H9 (cell line): ENCODE measurements around the gene S100A7A. TPM values are rescaled to one million over a fixed set of nuclear protein-coding genes. Genes with fewer than 3 reads are reported as not detected.

ENCODE experiments used
- DNase-seq: peaks from one replicate; pipeline ENCODE4 v3.0.0-alpha.2; 2017
- H2AFZ ChIP-seq: one replicate; pipeline ENCODE4 v1.6.1; 2013; ENCODE audit warnings: mild to moderate bottlenecking, low read length, control low read depth, moderate library complexity
- H2AK5ac ChIP-seq: 2 replicates; pipeline ENCODE4 v1.6.1; 2013; ENCODE audit warnings: low read length, control low read depth, mixed read lengths; ENCODE audit not compliant: insufficient read length
- H2BK120ac ChIP-seq: one replicate; pipeline ENCODE4 v1.6.1; 2013; ENCODE audit warnings: low read depth, mild to moderate bottlenecking, low read length, control low read depth, inconsistent platforms; ENCODE audit not compliant: poor library complexity, severe bottlenecking
- H2BK12ac ChIP-seq: 2 replicates; pipeline ENCODE4 v1.6.1; 2013; ENCODE audit warnings: low read length, control low read depth, mixed read lengths, low read depth; ENCODE audit not compliant: insufficient read length
- H2BK15ac ChIP-seq: 2 replicates; pipeline ENCODE4 v1.6.1; 2013; ENCODE audit warnings: low read depth, low read length, control low read depth
- H2BK20ac ChIP-seq: one replicate; pipeline ENCODE4 v1.6.1; 2013; ENCODE audit warnings: low read depth, mild to moderate bottlenecking, low read length, control low read depth, inconsistent platforms; ENCODE audit not compliant: poor library complexity, severe bottlenecking
- H2BK5ac ChIP-seq: 2 replicates; pipeline ENCODE4 v1.6.1; 2013; ENCODE audit warnings: low read length, control low read depth, mixed read lengths; ENCODE audit not compliant: insufficient read length
- H3K14ac ChIP-seq: 2 replicates; pipeline ENCODE4 v1.6.1; 2013; ENCODE audit warnings: low read length, control low read depth; ENCODE audit not compliant: insufficient read depth
- H3K18ac ChIP-seq: 2 replicates; pipeline ENCODE4 v1.6.1; 2013; ENCODE audit warnings: low read depth, mild to moderate bottlenecking, mixed read lengths, low read length, control low read depth; ENCODE audit not compliant: insufficient read length
- H3K23ac ChIP-seq: 2 replicates; pipeline ENCODE4 v1.6.1; 2013; ENCODE audit warnings: low read length, control low read depth, mixed read lengths, low read depth; ENCODE audit not compliant: insufficient read length
- H3K23me2 ChIP-seq: 2 replicates; pipeline ENCODE4 v1.6.1; 2013; ENCODE audit warnings: low read depth, mild to moderate bottlenecking, mixed read lengths, low read length, control low read depth; ENCODE audit not compliant: insufficient read length, poor library complexity, severe bottlenecking
- H3K27ac ChIP-seq: 2 replicates; pipeline ENCODE4 v1.5.1; 2013; ENCODE audit warnings: low read length, control low read depth, mixed read lengths, low read depth; ENCODE audit not compliant: insufficient read length
- H3K27me3 ChIP-seq: 2 replicates; pipeline ENCODE4 v1.6.1; 2013; ENCODE audit warnings: low read length, control low read depth, inconsistent platforms; ENCODE audit not compliant: insufficient read depth
- H3K4ac ChIP-seq: 2 replicates; pipeline ENCODE4 v1.6.1; 2013; ENCODE audit warnings: low read depth, mild to moderate bottlenecking, control low read depth, inconsistent platforms, low read length, moderate library complexity
- H3K4me1 ChIP-seq: 2 replicates; pipeline ENCODE4 v1.6.1; 2013; ENCODE audit warnings: low read length, control low read depth, inconsistent platforms; ENCODE audit not compliant: insufficient read depth
- H3K4me2 ChIP-seq: 2 replicates; pipeline ENCODE4 v1.6.1; 2013; ENCODE audit warnings: low read length, control low read depth, mixed read lengths; ENCODE audit not compliant: insufficient read length, insufficient read depth
- H3K56ac ChIP-seq: 2 replicates; pipeline ENCODE4 v1.6.1; 2013; ENCODE audit warnings: low read depth, mild to moderate bottlenecking, mixed read lengths, low read length, control low read depth; ENCODE audit not compliant: insufficient read length
- H3K79me1 ChIP-seq: 2 replicates; pipeline ENCODE4 v1.6.1; 2013; ENCODE audit warnings: low read depth, mild to moderate bottlenecking, moderate library complexity, low read length, control low read depth, inconsistent platforms; ENCODE audit not compliant: insufficient read depth, poor library complexity, severe bottlenecking
- H3K79me2 ChIP-seq: 2 replicates; pipeline ENCODE4 v1.6.1; 2013; ENCODE audit warnings: low read length, control low read depth, inconsistent platforms; ENCODE audit not compliant: insufficient read depth
- H3K9ac ChIP-seq: 2 replicates; pipeline ENCODE4 v1.6.1; 2013; ENCODE audit warnings: low read length, control low read depth, mixed read lengths; ENCODE audit not compliant: insufficient read length; ENCODE audit errors: extremely low read depth
- H3K9me3 ChIP-seq: one replicate; pipeline ENCODE4 v1.6.1; 2013; ENCODE audit warnings: low read depth, low read length, inconsistent platforms; ENCODE audit not compliant: control insufficient read depth
- H3T11ph ChIP-seq: one replicate; pipeline ENCODE4 v1.6.1; 2013; ENCODE audit warnings: mild to moderate bottlenecking, low read length, control low read depth, inconsistent platforms
- H4K20me1 ChIP-seq: one replicate; pipeline ENCODE4 v1.6.1; 2013; ENCODE audit not compliant: control insufficient read depth, insufficient read length, insufficient read depth
- H4K5ac ChIP-seq: 2 replicates; pipeline ENCODE4 v1.6.1; 2013; ENCODE audit warnings: low read depth, mild to moderate bottlenecking, mixed read lengths, low read length, control low read depth; ENCODE audit not compliant: insufficient read length
- H4K8ac ChIP-seq: replicated peaks from 2 replicates; pipeline ENCODE4 v1.6.1; 2013; ENCODE audit warnings: low read length, control low read depth, mixed read lengths, low read depth; ENCODE audit not compliant: insufficient read length
- H4K91ac ChIP-seq: 2 replicates; pipeline ENCODE4 v1.6.1; 2013; ENCODE audit warnings: low read depth, mild to moderate bottlenecking, moderate library complexity, mixed read lengths, low read length, control low read depth; ENCODE audit not compliant: insufficient read length
- H3K27ac Mint-ChIP-seq, 3 experiments: 2 replicates in 2 of 3; 3 replicates in 1 of 3; pipeline ENCODE4 v1.8.0; 2020 to 2021; ENCODE audit warnings: mixed read lengths in 3 of 3, mild to moderate bottlenecking in 1 of 3, moderate library complexity in 1 of 3
- H3K27me3 Mint-ChIP-seq: 2 replicates; pipeline ENCODE4 v1.8.0; 2021; ENCODE audit warnings: low read depth, mild to moderate bottlenecking, moderate library complexity, mixed read lengths
- H3K36me3 Mint-ChIP-seq, 3 experiments: 2 replicates in 2 of 3; 3 replicates in 1 of 3; pipeline ENCODE4 v1.8.0; 2020 to 2021; ENCODE audit warnings: low read depth in 3 of 3, mixed read lengths in 3 of 3; ENCODE audit not compliant: insufficient read depth in 1 of 3
- H3K4me1 Mint-ChIP-seq, 2 experiments: 2 replicates each; pipeline ENCODE4 v1.8.0; 2020; ENCODE audit warnings: mixed read lengths in 2 of 2
- H3K4me3 Mint-ChIP-seq, 2 experiments: 2 replicates in 1 of 2; 3 replicates in 1 of 2; pipeline ENCODE4 v1.8.0; 2020 to 2021; ENCODE audit warnings: mild to moderate bottlenecking in 2 of 2, mixed read lengths in 2 of 2, moderate library complexity in 1 of 2
- H3K9me3 Mint-ChIP-seq, 2 experiments: 2 replicates in 1 of 2; 3 replicates in 1 of 2; pipeline ENCODE4 v1.8.0; 2020; ENCODE audit warnings: mild to moderate bottlenecking in 2 of 2, mixed read lengths in 2 of 2, moderate library complexity in 1 of 2
- WGBS: extraction: QIAGEN DNeasy Blood & Tissue Kit; methylation state at CpG from one replicate; pipeline ENCODE4 v1.1.7; 2013; ENCODE audit warnings: missing lambda C conversion rate, low lambda C conversion rate, mixed read lengths; ENCODE audit not compliant: insufficient read length; ENCODE audit errors: extremely low coverage; 5-methylcytosine and 5-hydroxymethylcytosine counted together
- total RNA-seq: library from RNA; stranded (reverse); gene quantifications from 2 replicates; pipeline ENCODE4 v1.2.1, GENCODE V29; 2021
- TF ChIP-seq, protein P1 (sequence below): fragments of 200-600 bp; sonication (generic); conservative IDR thresholded peaks from 3 replicates; pipeline ENCODE4 v1.8.0; 2021; ENCODE audit warnings: antibody characterized with exemption, mild to moderate bottlenecking

S100A7A gene
- total RNA-seq, 1 experiment from 2014 or later, result not detected

DNA sequence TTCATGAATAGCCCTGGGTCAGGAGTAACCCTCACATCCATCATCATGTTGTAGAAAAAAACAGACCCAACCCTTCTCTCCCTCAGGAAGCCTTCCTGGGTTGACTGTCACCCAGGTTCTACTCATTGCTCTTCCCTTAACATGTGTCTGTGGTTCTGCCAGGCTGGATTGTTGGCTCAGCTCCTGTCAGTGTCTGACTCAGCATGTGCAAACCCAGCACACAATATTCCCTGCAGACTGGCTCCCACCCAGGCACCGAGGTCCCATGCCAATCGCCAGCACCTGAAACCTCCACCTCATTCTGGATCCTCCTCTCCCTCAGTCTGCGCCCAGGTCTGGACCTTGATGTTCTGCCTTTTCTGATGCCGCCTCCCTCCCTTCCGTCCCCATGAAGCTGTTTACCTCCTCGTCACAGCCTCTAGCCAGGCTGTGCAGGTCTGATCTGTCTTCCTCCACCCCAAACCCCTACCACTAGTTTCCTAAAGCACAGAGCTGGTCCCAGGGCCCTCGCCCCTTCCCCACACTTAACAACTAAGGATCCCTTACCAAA lies 21.1 kb upstream of the S100A7A start:
- Histone ChIP-seq H4K20me1 (no peaks in the 10 kb centered on the region), H3K4me1 (no peaks in the 10 kb centered on the region), H3K23me2 (no peaks in the 10 kb centered on the region), H4K91ac (no peak overlapping the region), H3K27ac (no peak overlapping the region), H2AK5ac (no peak overlapping the region), H3K79me2 (no peaks in the 10 kb centered on the region), H3K4ac (no peak overlapping the region), H4K5ac (no peak overlapping the region), H3K14ac (no peak overlapping the region), H3K9me3 (no peaks in the 10 kb centered on the region), H4K8ac (no peak overlapping the region), H2BK120ac (no peak overlapping the region), H3T11ph (no peak overlapping the region), H3K9ac (no peak overlapping the region), H3K18ac (no peak overlapping the region), H3K23ac (no peak overlapping the region), H2BK15ac (no peak overlapping the region), H3K27me3 (no peaks in the 10 kb centered on the region), H3K79me1 (no peaks in the 10 kb centered on the region), H2AFZ (no peak overlapping the region), H3K4me2 (no peak overlapping the region), H3K56ac (no peak overlapping the region), H2BK20ac (no peak overlapping the region), H2BK12ac (no peak overlapping the region), H2BK5ac (no peak overlapping the region)
- peak; percentile 17 for DNase-seq
- Mint-ChIP-seq H3K4me1 (peaks cover 0 to 2% of the 10 kb centered on the region in 2 experiments; a peak in 1 of 4 replicates), H3K27ac (no peak overlapping the region; a peak in 1 of 7 replicates), H3K27me3 (peaks cover 12% of the 10 kb centered on the region), H3K36me3 (no peaks in the 10 kb centered on the region; a peak in 1 of 7 replicates), H3K9me3 (no peaks in the 10 kb centered on the region), H3K4me3 (no peak overlapping the region)
- TF ChIP-seq, protein P1, sequence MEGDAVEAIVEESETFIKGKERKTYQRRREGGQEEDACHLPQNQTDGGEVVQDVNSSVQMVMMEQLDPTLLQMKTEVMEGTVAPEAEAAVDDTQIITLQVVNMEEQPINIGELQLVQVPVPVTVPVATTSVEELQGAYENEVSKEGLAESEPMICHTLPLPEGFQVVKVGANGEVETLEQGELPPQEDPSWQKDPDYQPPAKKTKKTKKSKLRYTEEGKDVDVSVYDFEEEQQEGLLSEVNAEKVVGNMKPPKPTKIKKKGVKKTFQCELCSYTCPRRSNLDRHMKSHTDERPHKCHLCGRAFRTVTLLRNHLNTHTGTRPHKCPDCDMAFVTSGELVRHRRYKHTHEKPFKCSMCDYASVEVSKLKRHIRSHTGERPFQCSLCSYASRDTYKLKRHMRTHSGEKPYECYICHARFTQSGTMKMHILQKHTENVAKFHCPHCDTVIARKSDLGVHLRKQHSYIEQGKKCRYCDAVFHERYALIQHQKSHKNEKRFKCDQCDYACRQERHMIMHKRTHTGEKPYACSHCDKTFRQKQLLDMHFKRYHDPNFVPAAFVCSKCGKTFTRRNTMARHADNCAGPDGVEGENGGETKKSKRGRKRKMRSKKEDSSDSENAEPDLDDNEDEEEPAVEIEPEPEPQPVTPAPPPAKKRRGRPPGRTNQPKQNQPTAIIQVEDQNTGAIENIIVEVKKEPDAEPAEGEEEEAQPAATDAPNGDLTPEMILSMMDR, result no peak
- no CpG with 5 or more reads among the region's 7 CpGs for WGBS
